Keratinocyte (primary cell): ENCODE results near the gene RBBP8. TPM values are rescaled to one million over a fixed set of nuclear protein-coding genes. Genes with fewer than 3 reads are reported as not detected.

Experiments
- DNase-seq: peaks from one replicate; pipeline ENCODE4 v3.0.0-alpha.2; 2011; ENCODE audit warnings: low read depth, missing footprints, low spot score
- FAIRE-seq: peaks from 2 replicates; lab custom pipeline; 2011; peaks lifted over from hg19 to GRCh38; lab: Jason Lieb, UNC
- H2AFZ ChIP-seq: 2 replicates; pipeline ENCODE4 v1.6.0; 2012; ENCODE audit warnings: low read length, control low read depth, inconsistent platforms; ENCODE audit not compliant: control insufficient read depth
- H3K27ac ChIP-seq: 2 replicates; pipeline ENCODE4 v1.5.1; 2011; ENCODE audit warnings: low read length; ENCODE audit not compliant: control insufficient read depth, insufficient read depth
- H3K27me3 ChIP-seq: 3 replicates; pipeline ENCODE4 v1.6.0; 2011; ENCODE audit warnings: low read length; ENCODE audit not compliant: control insufficient read depth, insufficient read depth; ENCODE audit errors: extremely low read depth
- H3K36me3 ChIP-seq, 2 experiments: 2 replicates in 1 of 2; 3 replicates in 1 of 2; pipeline ENCODE4 v1.5.1; 2011; ENCODE audit warnings: low read length in 2 of 2, mild to moderate bottlenecking in 1 of 2; ENCODE audit not compliant: control insufficient read depth in 2 of 2, insufficient read depth in 2 of 2; ENCODE audit errors: extremely low read depth in 1 of 2
- H3K4me1 ChIP-seq: 3 replicates; pipeline ENCODE4 v1.5.1; 2011; ENCODE audit warnings: low read length; ENCODE audit not compliant: control insufficient read depth, insufficient read depth; ENCODE audit errors: extremely low read depth
- H3K4me2 ChIP-seq: 3 replicates; pipeline ENCODE4 v1.6.0; 2011; ENCODE audit warnings: low read depth, low read length; ENCODE audit not compliant: control insufficient read depth, insufficient read depth; ENCODE audit errors: extremely low read depth
- H3K4me3 ChIP-seq, 3 experiments: fragments of 200-600 bp in 1 of 3; sonication (generic) in 1 of 3; 2 replicates in 2 of 3; 3 replicates in 1 of 3; pipeline ENCODE4 v1.5.1; 2011 to 2016; ENCODE audit warnings: low read length in 3 of 3, mild to moderate bottlenecking in 3 of 3, control low read depth in 2 of 3, inconsistent platforms in 1 of 3, low read depth in 1 of 3, mixed read lengths in 1 of 3, mixed run types in 1 of 3, moderate library complexity in 1 of 3; ENCODE audit not compliant: control insufficient read depth in 2 of 3, insufficient read depth in 2 of 3; ENCODE audit errors: extremely low read depth in 1 of 3
- H3K79me2 ChIP-seq: 2 replicates; pipeline ENCODE4 v1.6.0; 2012; ENCODE audit warnings: low read length; ENCODE audit not compliant: control insufficient read depth, insufficient read depth
- H3K9ac ChIP-seq: 3 replicates; pipeline ENCODE4 v1.6.0; 2011; ENCODE audit warnings: low read length; ENCODE audit not compliant: control insufficient read depth, insufficient read depth; ENCODE audit errors: extremely low read depth
- H3K9me1 ChIP-seq: 3 replicates; pipeline ENCODE4 v1.6.0; 2011; ENCODE audit warnings: low read length; ENCODE audit not compliant: control insufficient read depth, insufficient read depth; ENCODE audit errors: extremely low read depth
- H3K9me3 ChIP-seq: 2 replicates; pipeline ENCODE4 v1.5.1; 2012; ENCODE audit warnings: low read depth, low read length; ENCODE audit not compliant: control insufficient read depth
- H4K20me1 ChIP-seq: 3 replicates; pipeline ENCODE4 v1.6.0; 2011; ENCODE audit warnings: low read length; ENCODE audit not compliant: control insufficient read depth, insufficient read depth; ENCODE audit errors: extremely low read depth
- CTCF ChIP-seq, 3 experiments: IDR thresholded peaks in 1 of 3; conservative IDR thresholded peaks in 1 of 3; optimal IDR thresholded peaks in 1 of 3; 2 replicates in 2 of 3; 3 replicates in 1 of 3; pipeline versions ENCODE3 to v1.5.1; 2011; ENCODE audit warnings: low read length in 3 of 3, mild to moderate bottlenecking in 3 of 3, moderate library complexity in 2 of 3, control low read depth in 1 of 3, inconsistent platforms in 1 of 3; ENCODE audit not compliant: insufficient read depth in 2 of 3; ENCODE audit errors: extremely low read depth in 1 of 3
- EZH2 ChIP-seq: IDR thresholded peaks from one replicate; pipeline ENCODE4 v1.6.1; 2012; ENCODE audit warnings: inconsistent platforms, mild to moderate bottlenecking, low read length, moderate library complexity
- dilution Hi-C: fragments of 300-500 bp; cut with MboI; formaldehyde crosslinking; loops from one replicate; pipeline ENCODE4 v1.7.0; 2020; ENCODE audit warnings: low sequenced_read_pairs; ENCODE audit not compliant: extremely low pct_ligation_motif_present
- polyA plus RNA-seq, 5 experiments: library from polyadenylated mRNA; depleted of rRNA in 3 of 5; stranded (reverse) in 3 of 5; stranded (forward) in 1 of 5; unstranded in 1 of 5; fragments of >200 nt; gene quantifications; 1 replicate in 1 of 5; 2 replicates in 3 of 5; 3 replicates in 1 of 5; pipeline versions ENCODE4 v1.2.1 to v1.2.3, GENCODE V29; 2011 to 2012; ENCODE audit warnings: missing spikeins in 2 of 5, low read depth in 1 of 5, low replicate concordance in 1 of 5

The RBBP8 gene
- polyA plus RNA-seq, 1 donor (not counting 4 experiments of a cell fraction or from before 2014, with no cell fraction given) = 169 TPM

GRCh38 chr18:23058746-23059415, 125.8 kb downstream of the RBBP8 start:
- TF ChIP-seq CTCF (optimal IDR thresholded peaks at IDR 0.05 in 1 of 3, IDR thresholded peaks at IDR 0.05 in 1 of 3, conservative IDR thresholded peaks at IDR 0.05 in 1 of 3; ENCODE audit: extremely low read depth in 1 of 3, insufficient read depth in 2 of 3, low read length in 3 of 3) = no peak
- no peak for TF ChIP-seq EZH2
- FAIRE-seq = no peak
- dilution Hi-C loops = no loop called here
- H3K79me2 ChIP-seq = no peaks in the 10 kb centered on the region
- H3K9me1 ChIP-seq = no peaks in the 10 kb centered on the region
- H3K36me3 ChIP-seq = no peaks in the 10 kb centered on the region
- H4K20me1 ChIP-seq = no peaks in the 10 kb centered on the region
- DNase-seq = no peak
- no peak overlapping the region for H3K4me2 ChIP-seq
- H3K4me3 ChIP-seq = no peak overlapping the region
- H3K4me1 ChIP-seq = no peaks in the 10 kb centered on the region
- H3K9ac ChIP-seq = no peak overlapping the region
- H3K27ac ChIP-seq = no peak overlapping the region
- no peak overlapping the region for H2AFZ ChIP-seq
- H3K27me3 ChIP-seq = peaks cover 10% of the 10 kb centered on the region
- H3K9me3 ChIP-seq = no peaks in the 10 kb centered on the region

GRCh38 chr18:23059541-23060465, 126.7 kb downstream of the RBBP8 start:
- Histone ChIP-seq H3K4me2 (no peak overlapping the region), H3K9me1 (no peaks in the 10 kb centered on the region), H3K9me3 (no peaks in the 10 kb centered on the region), H3K36me3 (no peaks in the 10 kb centered on the region), H3K27ac (no peak overlapping the region), H2AFZ (no peak overlapping the region), H4K20me1 (no peaks in the 10 kb centered on the region), H3K9ac (no peak overlapping the region), H3K27me3 (peaks cover 4% of the 10 kb centered on the region), H3K4me1 (no peaks in the 10 kb centered on the region), H3K79me2 (no peaks in the 10 kb centered on the region), H3K4me3 (no peak overlapping the region)
- dilution Hi-C loops = no loop called here
- DNase-seq (no peak), FAIRE-seq (no peak)
- no peak for TF ChIP-seq CTCF (optimal IDR thresholded peaks at IDR 0.05 in 1 of 3, IDR thresholded peaks at IDR 0.05 in 1 of 3, conservative IDR thresholded peaks at IDR 0.05 in 1 of 3; ENCODE audit: extremely low read depth in 1 of 3, insufficient read depth in 2 of 3, low read length in 3 of 3)
- no peak for TF ChIP-seq EZH2
